ENCODE results near the gene PPP1R1B.

Gene PPP1R1B

GRCh38 chr17:39658346-39658745 is 31.6 kb downstream of the PPP1R1B start:
- DNase-seq: no peak

- DNase-seq: no peak
Measured at GRCh38 chr17:39658760-39659159, 32.0 kb downstream of the PPP1R1B start.

- DNase-seq: no peak
Measured at GRCh38 chr17:39659279-39660010, 32.7 kb downstream of the PPP1R1B start.

- DNase-seq: no peak
Measured at GRCh38 chr17:39660011-39660360, 33.2 kb downstream of the PPP1R1B start.

DNA sequence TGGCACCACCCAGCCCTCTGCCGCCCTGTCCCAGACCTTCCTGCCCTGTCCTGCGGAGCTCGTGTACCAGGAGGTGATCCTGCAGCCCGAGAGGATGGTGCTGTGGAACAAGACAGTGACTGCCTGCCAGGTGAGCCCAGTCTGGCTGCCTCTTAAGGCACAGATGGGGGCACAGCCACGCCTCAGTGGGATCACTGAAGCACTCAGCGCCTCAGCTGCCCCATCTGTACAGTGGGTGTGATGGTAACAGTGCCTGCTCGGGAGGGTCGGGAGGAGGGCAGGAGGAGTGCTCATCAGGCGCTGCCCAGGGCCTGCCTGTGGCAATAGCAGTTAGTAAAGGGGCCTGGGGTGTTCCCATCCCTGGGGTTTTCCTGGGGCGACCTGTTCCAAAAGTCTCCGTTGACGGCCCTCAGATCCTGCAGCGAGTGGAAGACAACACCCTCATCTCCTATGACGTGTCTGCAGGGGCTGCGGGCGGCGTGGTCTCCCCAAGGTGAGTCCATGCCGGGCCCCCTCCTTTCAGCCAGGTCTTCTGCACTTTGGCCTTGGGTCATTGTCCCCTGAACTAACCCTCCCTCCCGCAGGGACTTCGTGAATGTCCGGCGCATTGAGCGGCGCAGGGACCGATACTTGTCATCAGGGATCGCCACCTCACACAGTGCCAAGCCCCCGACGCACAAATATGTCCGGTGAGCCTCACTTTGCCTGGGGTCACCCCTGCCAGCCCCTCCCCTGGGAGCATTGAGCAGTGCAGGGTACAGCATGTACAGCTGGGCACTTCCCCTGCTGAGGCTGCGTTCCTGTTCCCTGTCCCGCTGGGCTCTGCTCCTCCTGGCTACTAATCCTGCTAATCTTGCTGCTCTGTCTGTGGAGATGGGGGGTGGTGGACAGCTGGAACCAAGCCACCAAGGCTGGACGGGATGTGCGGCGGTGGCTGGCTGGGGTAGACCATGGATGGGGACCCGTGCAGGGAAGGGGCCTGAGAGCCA is 33.9 kb downstream of the PPP1R1B start:
- DNase-seq: no peak

DNA sequence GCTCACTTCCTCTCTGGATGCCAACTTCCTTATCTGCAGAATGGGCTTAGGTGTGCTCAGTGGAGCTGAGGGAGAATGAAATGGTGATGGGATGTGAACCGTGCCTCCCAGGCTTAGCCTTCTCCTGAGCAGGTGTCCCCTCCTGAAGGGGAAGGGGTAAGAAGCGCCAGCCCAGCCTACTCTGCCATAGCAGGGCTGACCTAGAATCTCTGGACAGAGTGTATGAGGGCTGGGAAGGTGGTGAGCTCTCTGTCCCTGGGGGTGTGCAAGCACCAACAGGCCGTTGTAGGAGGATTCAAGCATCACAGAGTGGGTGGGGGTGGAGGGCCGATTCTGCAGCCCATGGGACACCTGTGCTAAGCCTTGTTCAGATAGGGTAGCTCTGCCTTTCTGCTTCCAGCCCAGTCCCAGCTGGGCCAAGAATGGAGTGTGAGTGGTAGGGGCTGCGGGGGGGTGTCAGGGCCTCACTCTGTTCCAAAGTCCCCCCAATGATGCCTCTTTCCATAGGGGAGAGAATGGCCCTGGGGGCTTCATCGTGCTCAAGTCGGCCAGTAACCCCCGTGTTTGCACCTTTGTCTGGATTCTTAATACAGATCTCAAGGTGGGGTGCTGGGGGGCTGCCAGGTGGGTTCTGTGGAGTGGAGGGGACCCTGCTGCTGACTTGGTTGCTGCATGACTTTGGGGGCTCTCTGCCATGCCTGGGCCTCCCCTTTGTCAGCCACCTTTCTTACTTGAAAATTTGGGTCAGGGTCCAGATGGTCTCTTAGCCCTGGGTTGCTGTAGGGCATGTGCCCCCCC is 35.2 kb downstream of the PPP1R1B start:
- DNase-seq: no peak

GRCh38 chr17:39662551-39663339 is 36.0 kb downstream of the PPP1R1B start:
- no peak for DNase-seq

DNA sequence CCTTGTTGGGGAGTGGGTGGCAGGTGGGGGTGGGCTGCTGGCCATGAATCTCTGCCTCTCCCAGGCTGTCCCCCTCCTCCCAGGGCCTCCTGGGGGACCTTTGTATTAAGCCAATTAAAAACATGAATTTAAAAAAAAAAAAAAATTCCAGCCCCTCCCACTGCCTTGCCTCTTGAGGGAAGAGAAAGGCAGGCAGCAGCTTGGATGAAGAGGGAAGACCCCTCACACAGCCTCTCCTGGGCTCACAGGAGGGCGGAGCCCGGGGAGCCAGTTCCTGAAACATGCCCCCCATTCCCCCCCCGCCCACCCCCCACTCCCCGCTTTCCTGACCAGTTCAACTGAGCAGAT is 36.6 kb downstream of the PPP1R1B start:
- DNase-seq: no peak

- DNase-seq: no peak
Measured at GRCh38 chr17:39663688-39664580, 37.2 kb downstream of the PPP1R1B start.

GRCh38 chr17:39664581-39665561 is 38.1 kb downstream of the PPP1R1B start, which contains the start of gene TCAP:
TCAP (plus strand) TSS chr17:39665349; CDS start chr17:39665360, 11 bp downstream.
- no peak for DNase-seq

DNA sequence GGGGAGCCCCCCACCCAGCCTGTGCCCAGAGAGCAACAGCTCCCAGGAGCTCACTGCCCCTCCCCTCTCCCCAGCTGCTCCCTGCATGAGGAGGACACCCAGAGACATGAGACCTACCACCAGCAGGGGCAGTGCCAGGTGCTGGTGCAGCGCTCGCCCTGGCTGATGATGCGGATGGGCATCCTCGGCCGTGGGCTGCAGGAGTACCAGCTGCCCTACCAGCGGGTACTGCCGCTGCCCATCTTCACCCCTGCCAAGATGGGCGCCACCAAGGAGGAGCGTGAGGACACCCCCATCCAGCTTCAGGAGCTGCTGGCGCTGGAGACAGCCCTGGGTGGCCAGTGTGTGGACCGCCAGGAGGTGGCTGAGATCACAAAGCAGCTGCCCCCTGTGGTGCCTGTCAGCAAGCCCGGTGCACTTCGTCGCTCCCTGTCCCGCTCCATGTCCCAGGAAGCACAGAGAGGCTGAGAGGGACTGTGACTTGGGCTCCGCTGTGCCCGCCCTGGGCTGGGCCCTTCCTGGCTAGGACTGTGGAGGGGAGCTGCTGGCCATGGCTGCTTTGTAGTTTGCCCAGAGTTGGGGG is 39.0 kb downstream of the PPP1R1B start:
- no peak for DNase-seq

DNA sequence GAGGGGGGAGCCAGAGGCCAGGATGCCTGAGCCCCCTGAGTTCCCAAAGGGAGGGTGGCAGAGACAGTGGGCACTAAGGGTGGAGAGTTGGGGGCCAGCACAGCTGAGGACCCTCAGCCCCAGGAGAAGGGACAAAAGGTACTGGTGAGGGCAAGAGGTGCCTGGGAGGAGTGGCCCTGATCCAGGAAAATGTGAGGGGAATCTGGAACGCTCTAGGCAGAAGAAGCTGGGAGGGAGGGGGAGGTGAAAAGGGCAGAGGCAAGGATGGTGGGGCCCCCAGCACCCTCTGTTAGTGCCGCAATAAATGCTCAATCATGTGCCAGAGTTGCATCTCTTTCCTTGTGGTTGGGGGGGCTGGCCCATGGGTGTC is 39.5 kb downstream of the PPP1R1B start:
- no peak for DNase-seq

DNA sequence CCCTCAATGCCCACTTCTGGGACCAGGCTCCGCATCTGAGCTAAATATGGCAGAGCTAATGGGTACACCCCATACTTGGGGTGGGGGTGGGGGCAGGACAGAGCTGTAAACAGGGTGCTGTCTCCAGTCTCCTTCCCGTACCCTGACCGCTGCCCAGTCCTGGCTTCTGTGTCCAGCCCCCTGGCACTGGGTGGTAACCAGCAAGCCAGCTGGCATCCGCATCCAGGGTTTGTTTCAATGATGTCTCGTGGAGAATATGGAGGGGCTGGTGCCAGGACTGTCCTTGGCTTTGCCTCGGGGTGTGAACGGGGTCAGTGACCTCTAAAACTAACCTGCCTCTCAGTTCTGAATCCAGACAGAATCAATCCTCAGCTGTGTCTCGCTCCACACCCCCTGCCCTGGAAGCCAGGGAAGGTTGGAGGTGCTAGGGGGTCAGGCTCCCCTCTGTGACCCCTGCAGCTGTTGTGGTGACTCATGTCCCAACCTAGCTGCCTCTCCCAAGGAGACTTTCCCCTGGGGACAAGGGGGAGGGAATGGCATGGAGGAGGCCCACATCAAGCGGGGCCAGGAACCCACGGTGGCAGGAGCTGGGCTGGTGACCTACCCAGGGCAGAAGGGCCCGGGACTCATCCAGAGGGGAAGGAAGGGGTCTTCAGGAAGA is 40.0 kb downstream of the PPP1R1B start:
- DNase-seq: no peak

- no peak for DNase-seq
Measured at GRCh38 chr17:39667262-39667944, 40.7 kb downstream of the PPP1R1B start.

GRCh38 chr17:39667945-39668924 is 41.5 kb downstream of the PPP1R1B start, which contains the start of gene PNMT:
PNMT (plus strand) TSS chr17:39668453; CDS start chr17:39668476, 23 bp downstream.
- DNase-seq: peak; percentile 54

DNA sequence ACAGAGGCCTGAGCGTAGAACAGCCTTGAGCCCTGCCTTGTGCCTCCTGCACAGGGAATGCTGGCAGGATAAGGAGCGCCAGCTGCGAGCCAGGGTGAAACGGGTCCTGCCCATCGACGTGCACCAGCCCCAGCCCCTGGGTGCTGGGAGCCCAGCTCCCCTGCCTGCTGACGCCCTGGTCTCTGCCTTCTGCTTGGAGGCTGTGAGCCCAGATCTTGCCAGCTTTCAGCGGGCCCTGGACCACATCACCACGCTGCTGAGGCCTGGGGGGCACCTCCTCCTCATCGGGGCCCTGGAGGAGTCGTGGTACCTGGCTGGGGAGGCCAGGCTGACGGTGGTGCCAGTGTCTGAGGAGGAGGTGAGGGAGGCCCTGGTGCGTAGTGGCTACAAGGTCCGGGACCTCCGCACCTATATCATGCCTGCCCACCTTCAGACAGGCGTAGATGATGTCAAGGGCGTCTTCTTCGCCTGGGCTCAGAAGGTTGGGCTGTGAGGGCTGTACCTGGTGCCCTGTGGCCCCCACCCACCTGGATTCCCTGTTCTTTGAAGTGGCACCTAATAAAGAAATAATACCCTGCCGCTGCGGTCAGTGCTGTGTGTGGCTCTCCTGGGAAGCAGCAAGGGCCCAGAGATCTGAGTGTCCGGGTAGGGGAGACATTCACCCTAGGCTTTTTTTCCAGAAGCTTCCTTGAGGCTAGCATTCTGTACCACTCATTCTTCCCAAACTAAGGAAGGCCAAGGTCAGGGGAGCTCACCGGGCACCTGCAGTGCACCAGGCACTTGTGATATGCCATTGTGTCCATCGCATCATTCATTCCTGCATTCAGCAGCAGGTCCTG is 43.4 kb downstream of the PPP1R1B start:
- no peak for DNase-seq

All from activated CD4-positive, alpha-beta T cell treated with anti-CD3 and anti-CD28 coated beads for 1 hour (primary cell).